Liver (tissue), 9 donors: ENCODE measurements around the gene PLCB4. TPM values are rescaled to one million over a fixed set of nuclear protein-coding genes. Genes with fewer than 3 reads are reported as not detected.
"Not testable (repeated sequence)": the region's sequence is repeated elsewhere in the genome, so short reads cannot be mapped to it uniquely, and the experiment has no call there.

ENCODE experiments used
- DNase-seq: peaks from one replicate; pipeline ENCODE4 v3.0.0-alpha.2; 2017; ENCODE audit warnings: low spot score
- H3K27ac ChIP-seq, 2 donors: one replicate each; pipeline ENCODE4 v1.7.0; 2013; ENCODE audit warnings: inconsistent platforms in 2 of 2, low read length in 2 of 2, control low read depth in 1 of 2, low read depth in 1 of 2, mild to moderate bottlenecking in 1 of 2
- H3K27me3 ChIP-seq, 4 donors: one replicate each; pipeline versions ENCODE4 v1.6.1 to v1.7.0; 2013; ENCODE audit warnings: low read length in 3 of 4, inconsistent platforms in 1 of 4, mild to moderate bottlenecking in 1 of 4, moderate library complexity in 1 of 4; ENCODE audit not compliant: control insufficient read depth in 4 of 4, insufficient read depth in 4 of 4
- H3K36me3 ChIP-seq, 4 donors: one replicate each; pipeline versions ENCODE4 v1.6.1 to v1.7.0; 2013; ENCODE audit warnings: low read length in 3 of 4, mild to moderate bottlenecking in 3 of 4, low read depth in 1 of 4, moderate library complexity in 1 of 4; ENCODE audit not compliant: control insufficient read depth in 4 of 4, insufficient read depth in 3 of 4
- H3K4me1 ChIP-seq, 4 donors: one replicate each; pipeline versions ENCODE4 v1.6.1 to v1.7.0; 2013; ENCODE audit warnings: low read length in 3 of 4, mild to moderate bottlenecking in 3 of 4, moderate library complexity in 1 of 4; ENCODE audit not compliant: control insufficient read depth in 4 of 4, insufficient read depth in 4 of 4
- H3K4me3 ChIP-seq, 3 donors: one replicate each; pipeline versions ENCODE4 v1.6.1 to v1.7.0; 2013; ENCODE audit warnings: low read length in 3 of 3, control low read depth in 1 of 3, low read depth in 1 of 3, mild to moderate bottlenecking in 1 of 3
- H3K9ac ChIP-seq, 2 donors: one replicate each; pipeline ENCODE4 v1.7.0; 2013; ENCODE audit warnings: low read length in 2 of 2, mild to moderate bottlenecking in 2 of 2, moderate library complexity in 2 of 2, control low read depth in 1 of 2, low read depth in 1 of 2
- H3K9me3 ChIP-seq, 4 donors: one replicate each; pipeline versions ENCODE4 v1.6.1 to v1.7.0; 2013; ENCODE audit warnings: low read length in 3 of 4; ENCODE audit not compliant: control insufficient read depth in 4 of 4
- ATF3 ChIP-seq: IDR thresholded peaks from 2 replicates; pipeline ENCODE4 v1.6.1; 2016; ENCODE audit warnings: antibody characterized with exemption
- CTCF ChIP-seq: fragments of 150-350 bp; IDR thresholded peaks from 2 replicates; pipeline ENCODE4 v1.5.1; 2017; ENCODE audit warnings: improper control_type of control experiment, low read depth, low read length; ENCODE audit not compliant: missing input control
- FOXA1 ChIP-seq: IDR thresholded peaks from 2 replicates; pipeline ENCODE4 v1.6.1; 2016; ENCODE audit warnings: antibody characterized with exemption
- FOXA2 ChIP-seq: IDR thresholded peaks from 2 replicates; pipeline ENCODE4 v1.6.1; 2016; ENCODE audit warnings: antibody characterized with exemption
- GABPA ChIP-seq, 2 donors: IDR thresholded peaks in 1 of 2; conservative IDR thresholded peaks in 1 of 2; 2 replicates each; pipeline ENCODE4 v1.6.1; 2016; ENCODE audit warnings: antibody characterized with exemption in 2 of 2, mild to moderate bottlenecking in 1 of 2, moderate library complexity in 1 of 2
- HNF4A ChIP-seq, 2 donors: conservative IDR thresholded peaks; 2 replicates each; pipeline ENCODE4 v1.6.1; 2016; ENCODE audit warnings: antibody characterized with exemption in 2 of 2, mild to moderate bottlenecking in 2 of 2
- HNF4G ChIP-seq: IDR thresholded peaks from 2 replicates; pipeline ENCODE4 v1.6.1; 2016; ENCODE audit warnings: antibody characterized with exemption
- JUND ChIP-seq, 2 donors: IDR thresholded peaks; 2 replicates each; pipeline ENCODE4 v1.6.1; 2016; ENCODE audit warnings: antibody characterized with exemption in 2 of 2
- MAX ChIP-seq: IDR thresholded peaks from 2 replicates; pipeline ENCODE4 v1.6.1; 2016; ENCODE audit warnings: antibody characterized with exemption
- NR2F2 ChIP-seq: IDR thresholded peaks from 2 replicates; pipeline ENCODE4 v1.6.1; 2016; ENCODE audit warnings: antibody characterized with exemption
- RAD21 ChIP-seq, 2 donors: IDR thresholded peaks; 2 replicates each; pipeline ENCODE4 v1.6.1; 2016; ENCODE audit warnings: antibody characterized with exemption in 2 of 2, mild to moderate bottlenecking in 2 of 2
- REST ChIP-seq: IDR thresholded peaks from 2 replicates; pipeline ENCODE4 v1.6.1; 2016; ENCODE audit warnings: antibody characterized with exemption, mild to moderate bottlenecking
- RXRA ChIP-seq, 2 donors: IDR thresholded peaks; 2 replicates each; pipeline ENCODE4 v1.6.1; 2017 to 2018; ENCODE audit warnings: antibody characterized with exemption in 2 of 2, mild to moderate bottlenecking in 1 of 2
- TAF1 ChIP-seq: conservative IDR thresholded peaks from 2 replicates; pipeline ENCODE4 v1.6.1; 2016; ENCODE audit warnings: antibody characterized with exemption, mild to moderate bottlenecking
- YY1 ChIP-seq: IDR thresholded peaks from 2 replicates; pipeline ENCODE4 v1.6.1; 2016; ENCODE audit warnings: antibody characterized with exemption, mild to moderate bottlenecking
- ZBTB33 ChIP-seq: IDR thresholded peaks from 2 replicates; pipeline ENCODE4 v1.6.1; 2016; ENCODE audit warnings: antibody characterized with exemption
- WGBS: extraction: QIAGEN DNeasy Blood & Tissue Kit; methylation state at CpG from one replicate; pipeline ENCODE4 v1.1.7; 2013; 5-methylcytosine and 5-hydroxymethylcytosine counted together
- polyA plus RNA-seq, 2 donors: library from polyadenylated mRNA; stranded (reverse) in 1 of 2; unstranded in 1 of 2; fragments of 200-250 nt in 1 of 2; fragments of >200 nt in 1 of 2; fragmentation: Nextera tagmentation in 1 of 2; extraction: Ambion mirVana in 1 of 2; gene quantifications; one replicate each; pipeline versions ENCODE4 v1.2.1 to v1.2.3, GENCODE V29; 2013 to 2015
- total RNA-seq, 2 donors: library from RNA; depleted of rRNA; stranded (reverse); fragments of >200 nt; gene quantifications; one replicate each; pipeline ENCODE4 v1.2.3, GENCODE V29; 2014
- donor health status: healthy.
- donor health status: healthy.
- donor health status: healthy.
- donor health status: healthy.
- donor health status: healthy.

PLCB4 gene
- total and polyA plus RNA-seq, 4 donors = 0.14 to 0.67 (median 0.30) TPM

- TF ChIP-seq HNF4G = no peak
These were observed 25.5 kb upstream of the PLCB4 start (continued) for GRCh38 chr20:9043364-9043763.

- not testable (repeated sequence) for DNase-seq, H3K4me3 ChIP-seq, H3K9me3 ChIP-seq, H3K27ac ChIP-seq, H3K4me1 ChIP-seq, H3K36me3 ChIP-seq, H3K9ac ChIP-seq, H3K27me3 ChIP-seq
- WGBS = 62% methylated on average over 1 of the region's 1 CpG
These were observed 21.0 kb upstream of the PLCB4 start for GRCh38 chr20:9047928-9048327.

- Histone ChIP-seq H3K9ac (no peak overlapping the region), H3K27me3 (peaks cover 0 to 4% (median 0%) of the 10 kb centered on the region in 4 donors), H3K36me3 (no peaks in the 10 kb centered on the region), H3K27ac (no peak overlapping the region), H3K4me1 (no peaks in the 10 kb centered on the region), H3K9me3 (no peaks in the 10 kb centered on the region), H3K4me3 (no peak overlapping the region)
- TF ChIP-seq JUND (IDR thresholded peaks at IDR 0.05) (no peak), NR2F2 (no peak), FOXA2 (no peak), HNF4A (conservative IDR thresholded peaks at IDR 0.05) (no peak), YY1 (no peak), RXRA (IDR thresholded peaks at IDR 0.05) (no peak), REST (no peak), MAX (no peak), GABPA (IDR thresholded peaks at IDR 0.05 in 1 of 2, conservative IDR thresholded peaks at IDR 0.05 in 1 of 2) (no peak), RAD21 (IDR thresholded peaks at IDR 0.05) (no peak), ZBTB33 (no peak)
- no peak for DNase-seq
- 94% methylated on average over 2 of the region's 2 CpGs for WGBS
These were observed 17.4 kb upstream of the PLCB4 start for GRCh38 chr20:9051508-9051907.

- no peak overlapping the region for H3K27ac ChIP-seq
- peaks cover 0 to 4% (median 0%) of the 10 kb centered on the region in 4 donors for H3K27me3 ChIP-seq
- no peaks in the 10 kb centered on the region for H3K9me3 ChIP-seq
- DNase-seq = no peak
- no peaks in the 10 kb centered on the region for H3K4me1 ChIP-seq
- H3K9ac ChIP-seq = no peak overlapping the region
- WGBS = 79% methylated on average over 3 of the region's 3 CpGs
- no peak overlapping the region for H3K4me3 ChIP-seq
- H3K36me3 ChIP-seq = no peaks in the 10 kb centered on the region
- TF ChIP-seq RXRA (IDR thresholded peaks at IDR 0.05) = no peak
- TF ChIP-seq CTCF = no peak
- TF ChIP-seq RAD21 (IDR thresholded peaks at IDR 0.05) = no peak
- no peak for TF ChIP-seq HNF4G
- no peak for TF ChIP-seq FOXA1
- TF ChIP-seq YY1 = no peak
- no peak for TF ChIP-seq TAF1
- TF ChIP-seq ATF3 = no peak
- TF ChIP-seq JUND (IDR thresholded peaks at IDR 0.05) = no peak
These were observed 16.8 kb upstream of the PLCB4 start for GRCh38 chr20:9052136-9052535.
